ENCODE measurements around the gene DISC1.

DISC1 gene

GRCh38 chr1:231736464-231736863, 109.9 kb downstream of the DISC1 start:
- no peak for DNase-seq (ENCODE audit: low read depth)
- no peak overlapping the region for H3K4me3 ChIP-seq (ENCODE audit: low read depth, low read length)
- TF ChIP-seq MAX (IDR thresholded peaks at IDR 0.05; ENCODE audit: low read depth, low read length) = no peak
- TF ChIP-seq MYC (IDR thresholded peaks at IDR 0.05; ENCODE audit: low read depth, low read length) = no peak
- TF ChIP-seq CTCF (IDR thresholded peaks at IDR 0.05; ENCODE audit: low read depth, low read length) = no peak
- TF ChIP-seq POLR2A (IDR thresholded peaks at IDR 0.05; ENCODE audit: extremely low read depth, insufficient read length) = no peak

- DNase-seq (ENCODE audit: low read depth) = no peak
- TF ChIP-seq MAX (IDR thresholded peaks at IDR 0.05; ENCODE audit: low read depth, low read length) (no peak), MYC (IDR thresholded peaks at IDR 0.05; ENCODE audit: low read depth, low read length) (no peak)
- H3K4me3 ChIP-seq (ENCODE audit: low read depth, low read length) = no peak overlapping the region
These were observed 112.0 kb downstream of the DISC1 start for GRCh38 chr1:231738554-231738953.

- no peak for DNase-seq (ENCODE audit: low read depth)
- TF ChIP-seq MYC (IDR thresholded peaks at IDR 0.05; ENCODE audit: low read depth, low read length) = no peak
- TF ChIP-seq MAX (IDR thresholded peaks at IDR 0.05; ENCODE audit: low read depth, low read length) = no peak
- TF ChIP-seq CTCF (IDR thresholded peaks at IDR 0.05; ENCODE audit: low read depth, low read length) = no peak
- no peak for TF ChIP-seq POLR2A (IDR thresholded peaks at IDR 0.05; ENCODE audit: extremely low read depth, insufficient read length)
- no peak overlapping the region for H3K4me3 ChIP-seq (ENCODE audit: low read depth, low read length)
These were observed 117.4 kb downstream of the DISC1 start for GRCh38 chr1:231743966-231744365.

- no peak overlapping the region for H3K4me3 ChIP-seq (ENCODE audit: low read depth, low read length)
- no peak for TF ChIP-seq MAX (IDR thresholded peaks at IDR 0.05; ENCODE audit: low read depth, low read length)
- no peak for TF ChIP-seq MYC (IDR thresholded peaks at IDR 0.05; ENCODE audit: low read depth, low read length)
- no peak for TF ChIP-seq POLR2A (IDR thresholded peaks at IDR 0.05; ENCODE audit: extremely low read depth, insufficient read length)
- TF ChIP-seq CTCF (IDR thresholded peaks at IDR 0.05; ENCODE audit: low read depth, low read length) = no peak
- no peak for DNase-seq (ENCODE audit: low read depth)
These were observed 122.3 kb downstream of the DISC1 start for GRCh38 chr1:231748760-231749415.

GRCh38 chr1:231750296-231750695, 123.7 kb downstream of the DISC1 start:
- no peak for TF ChIP-seq MAX (IDR thresholded peaks at IDR 0.05; ENCODE audit: low read depth, low read length)
- TF ChIP-seq CTCF (IDR thresholded peaks at IDR 0.05; ENCODE audit: low read depth, low read length) = no peak
- TF ChIP-seq MYC (IDR thresholded peaks at IDR 0.05; ENCODE audit: low read depth, low read length) = no peak
- no peak for TF ChIP-seq POLR2A (IDR thresholded peaks at IDR 0.05; ENCODE audit: extremely low read depth, insufficient read length)
- no peak for DNase-seq (ENCODE audit: low read depth)
- no peak overlapping the region for H3K4me3 ChIP-seq (ENCODE audit: low read depth, low read length)

- TF ChIP-seq CTCF (IDR thresholded peaks at IDR 0.05; ENCODE audit: low read depth, low read length) = no peak
- no peak for TF ChIP-seq MAX (IDR thresholded peaks at IDR 0.05; ENCODE audit: low read depth, low read length)
- TF ChIP-seq POLR2A (IDR thresholded peaks at IDR 0.05; ENCODE audit: extremely low read depth, insufficient read length) = no peak
- no peak for TF ChIP-seq MYC (IDR thresholded peaks at IDR 0.05; ENCODE audit: low read depth, low read length)
These were observed 124.3 kb downstream of the DISC1 start for GRCh38 chr1:231750818-231751362.

More at GRCh38 chr1:231750818-231751362, 124.3 kb downstream of the DISC1 start:
- DNase-seq (ENCODE audit: low read depth) = peak; percentile 48
- no peak overlapping the region for H3K4me3 ChIP-seq (ENCODE audit: low read depth, low read length)

Measured in NB4 (cell line).